Fibroblast of mammary gland (primary cell): ENCODE measurements around the gene DLG1.

Experiments
- DNase-seq: peaks from one replicate; pipeline ENCODE4 v3.0.0-alpha.2; 2010; ENCODE audit warnings: low read depth
- H3K4me3 ChIP-seq: 2 replicates; pipeline ENCODE4 v1.5.1; 2011; ENCODE audit warnings: low read depth, mild to moderate bottlenecking, low read length, moderate library complexity; ENCODE audit not compliant: control insufficient read depth
- CTCF ChIP-seq: conservative IDR thresholded peaks from 2 replicates; pipeline ENCODE4 v1.5.1; 2011; ENCODE audit warnings: low read depth, low read length, inconsistent platforms; ENCODE audit not compliant: control insufficient read depth, insufficient read depth

The DLG1 gene

GRCh38 chr3:197269024-197269423, 29.4 kb downstream of the DLG1 start:
- DNase-seq = no peak
- H3K4me3 ChIP-seq = no peak overlapping the region
- no peak for TF ChIP-seq CTCF

GRCh38 chr3:197268294-197268693, 30.1 kb downstream of the DLG1 start:
- TF ChIP-seq CTCF = no peak
- no peak for DNase-seq
- no peak overlapping the region for H3K4me3 ChIP-seq

GRCh38 chr3:197266331-197266730, 32.1 kb downstream of the DLG1 start:
- no peak for TF ChIP-seq CTCF
- H3K4me3 ChIP-seq = no peak overlapping the region
- DNase-seq = no peak

- TF ChIP-seq CTCF = no peak
- H3K4me3 ChIP-seq = no peak overlapping the region
- no peak for DNase-seq
Measured at GRCh38 chr3:197262709-197263108, 35.7 kb downstream of the DLG1 start.

GRCh38 chr3:197261164-197261509, 37.3 kb downstream of the DLG1 start:
- no peak for DNase-seq
- no peak for TF ChIP-seq CTCF
- no peak overlapping the region for H3K4me3 ChIP-seq

- H3K4me3 ChIP-seq = no peak overlapping the region
- TF ChIP-seq CTCF = no peak
- no peak for DNase-seq
Measured at GRCh38 chr3:197260491-197261163, 37.8 kb downstream of the DLG1 start.

- DNase-seq = no peak
- TF ChIP-seq CTCF = no peak
- no peak overlapping the region for H3K4me3 ChIP-seq
Measured at GRCh38 chr3:197259096-197259495, 39.3 kb downstream of the DLG1 start.
